Measurements from ENCODE around the gene FBXL17. TPM values are rescaled to one million over a fixed set of nuclear protein-coding genes. Genes with fewer than 3 reads are reported as not detected.

FBXL17 gene
- total and polyA plus RNA-seq, 2 of the 13 experiments (the other 11 are each of a cell fraction or from before 2014, with no cell fraction given) = 3.0 to 7.9 TPM

GRCh38 chr5:108146222-108146621, 235.7 kb downstream of the FBXL17 start:
- intact Hi-C loops (cut with micrococcal nuclease; ENCODE audit: unreplicated experiment) = no loop called here
- in situ Hi-C loops (cut with HindIII; ENCODE audit: extremely low pct_ligation_motif_present, low pct_unique_long_range_greater_than_20kb) = no loop called here
- DNase-seq (ENCODE audit: low spot score) (no peak), FAIRE-seq (no peak), ATAC-seq (no peak)
- Histone ChIP-seq H3K9me3 (ENCODE audit: low read length) (no peaks in the 10 kb centered on the region), H4K20me1 (ENCODE audit: insufficient read depth, low read length) (no peaks in the 10 kb centered on the region), H3K4me2 (ENCODE audit: low read depth, low read length) (no peak overlapping the region), H3K27me3 (ENCODE audit: control insufficient read depth in 1 of 2, insufficient read depth in 2 of 2, low read length in 2 of 2) (no peaks in the 10 kb centered on the region), H3K4me3 (replicated peaks in 1 of 3; ENCODE audit: insufficient read depth in 1 of 3, low read depth in 2 of 3, low read length in 3 of 3) (no peak overlapping the region), H3K36me3 (replicated peaks in 1 of 2; ENCODE audit: control insufficient read depth in 1 of 2, insufficient read depth in 2 of 2, low read length in 2 of 2) (no peaks in the 10 kb centered on the region), H3K4me1 (ENCODE audit: insufficient read depth, low read length) (no peaks in the 10 kb centered on the region), H3K27ac (ENCODE audit: extremely low read length, insufficient read depth, low read length) (no peak overlapping the region), H2AFZ (ENCODE audit: low read length) (no peak overlapping the region), H3K79me2 (ENCODE audit: insufficient read depth, low read length) (no peaks in the 10 kb centered on the region), H3K9ac (ENCODE audit: insufficient read depth, low read depth, low read length) (no peak overlapping the region)
- TF ChIP-seq NFYB (CRISPR knock-in tag; IDR thresholded peaks at IDR 0.05) (no peak), POLR2A (IDR thresholded peaks at IDR 0.05; ENCODE audit: insufficient read depth in 1 of 2, low read depth in 2 of 2, low read length in 2 of 2) (no peak), TCF7L2 (IDR thresholded peaks at IDR 0.05; ENCODE audit: low read depth, low read length) (no peak), ZNF569 (CRISPR knock-in tag; IDR thresholded peaks at IDR 0.05; ENCODE audit: borderline replicate concordance) (no peak), ZNF558 (CRISPR knock-in tag; IDR thresholded peaks at IDR 0.05; ENCODE audit: borderline replicate concordance) (no peak), SRF (IDR thresholded peaks at IDR 0.05; ENCODE audit: low read depth, low read length) (no peak)
- POLR2A ChIA-PET = no interaction called here
- BruUV-seq (replicated peaks) = no TSS peak
- CTCF ChIA-PET (ENCODE audit: low intra/inter-chr PET ratio, low total read pairs) = no interaction called here
- 96% methylated on average over 4 of the region's 4 CpGs for WGBS (ENCODE audit: low lambda C conversion rate)

- H3K4me1 ChIP-seq (ENCODE audit: insufficient read depth, low read length) = no peaks in the 10 kb centered on the region
- H3K36me3 ChIP-seq (replicated peaks in 1 of 2; ENCODE audit: control insufficient read depth in 1 of 2, insufficient read depth in 2 of 2, low read length in 2 of 2) = no peaks in the 10 kb centered on the region
- no peaks in the 10 kb centered on the region for H3K9me3 ChIP-seq (ENCODE audit: low read length)
- H4K20me1 ChIP-seq (ENCODE audit: insufficient read depth, low read length) = no peaks in the 10 kb centered on the region
- FAIRE-seq = no peak
- H3K79me2 ChIP-seq (ENCODE audit: insufficient read depth, low read length) = no peaks in the 10 kb centered on the region
- in situ Hi-C loops (cut with HindIII; ENCODE audit: extremely low pct_ligation_motif_present, low pct_unique_long_range_greater_than_20kb) = no loop called here
- H3K27ac ChIP-seq (ENCODE audit: extremely low read length, insufficient read depth, low read length) = no peak overlapping the region
- H3K9ac ChIP-seq (ENCODE audit: insufficient read depth, low read depth, low read length) = no peak overlapping the region
- DNase-seq (ENCODE audit: low spot score) = no peak
- no peaks in the 10 kb centered on the region for H3K27me3 ChIP-seq (ENCODE audit: control insufficient read depth in 1 of 2, insufficient read depth in 2 of 2, low read length in 2 of 2)
- no TSS peak for BruUV-seq (replicated peaks)
- WGBS (ENCODE audit: low lambda C conversion rate) = 100% methylated on average over 1 of the region's 1 CpG
- ChIA-PET CTCF (ENCODE audit: low intra/inter-chr PET ratio, low total read pairs) (no interaction called here), POLR2A (no interaction called here)
- no peak for ATAC-seq
- no peak for TF ChIP-seq ZFAT (CRISPR knock-in tag; conservative IDR thresholded peaks at IDR 0.05)
- TF ChIP-seq EHMT2 (IDR thresholded peaks at IDR 0.05; ENCODE audit: borderline replicate concordance, low read depth, low read length) = no peak
- no peak for TF ChIP-seq ELF3 (CRISPR knock-in tag; IDR thresholded peaks at IDR 0.05)
- no peak for TF ChIP-seq ZNF768 (CRISPR knock-in tag; IDR thresholded peaks at IDR 0.05)
- TF ChIP-seq MIER2 (CRISPR knock-in tag; IDR thresholded peaks at IDR 0.05) = no peak
- TF ChIP-seq ZNF749 (CRISPR knock-in tag; IDR thresholded peaks at IDR 0.05; ENCODE audit: borderline replicate concordance) = no peak
- no peak overlapping the region for H2AFZ ChIP-seq (ENCODE audit: low read length)
- intact Hi-C loops (cut with micrococcal nuclease; ENCODE audit: unreplicated experiment) = no loop called here
- no peak overlapping the region for H3K4me3 ChIP-seq (replicated peaks in 1 of 3; ENCODE audit: insufficient read depth in 1 of 3, low read depth in 2 of 3, low read length in 3 of 3)
- H3K4me2 ChIP-seq (ENCODE audit: low read depth, low read length) = no peak overlapping the region
These were observed 236.5 kb downstream of the FBXL17 start for GRCh38 chr5:108145351-108145750.
